H9 (cell line): ENCODE measurements around the gene GTF2B. TPM values are rescaled to one million over a fixed set of nuclear protein-coding genes. Genes with fewer than 3 reads are reported as not detected.

Source experiments
- DNase-seq: peaks from one replicate; pipeline ENCODE4 v3.0.0-alpha.2; 2017
- H2AFZ ChIP-seq: one replicate; pipeline ENCODE4 v1.6.1; 2013; ENCODE audit warnings: mild to moderate bottlenecking, low read length, control low read depth, moderate library complexity
- H2AK5ac ChIP-seq: 2 replicates; pipeline ENCODE4 v1.6.1; 2013; ENCODE audit warnings: low read length, control low read depth, mixed read lengths; ENCODE audit not compliant: insufficient read length
- H2BK120ac ChIP-seq: one replicate; pipeline ENCODE4 v1.6.1; 2013; ENCODE audit warnings: low read depth, mild to moderate bottlenecking, low read length, control low read depth, inconsistent platforms; ENCODE audit not compliant: poor library complexity, severe bottlenecking
- H2BK12ac ChIP-seq: 2 replicates; pipeline ENCODE4 v1.6.1; 2013; ENCODE audit warnings: low read length, control low read depth, mixed read lengths, low read depth; ENCODE audit not compliant: insufficient read length
- H2BK15ac ChIP-seq: 2 replicates; pipeline ENCODE4 v1.6.1; 2013; ENCODE audit warnings: low read depth, low read length, control low read depth
- H2BK20ac ChIP-seq: one replicate; pipeline ENCODE4 v1.6.1; 2013; ENCODE audit warnings: low read depth, mild to moderate bottlenecking, low read length, control low read depth, inconsistent platforms; ENCODE audit not compliant: poor library complexity, severe bottlenecking
- H2BK5ac ChIP-seq: 2 replicates; pipeline ENCODE4 v1.6.1; 2013; ENCODE audit warnings: low read length, control low read depth, mixed read lengths; ENCODE audit not compliant: insufficient read length
- H3K14ac ChIP-seq: 2 replicates; pipeline ENCODE4 v1.6.1; 2013; ENCODE audit warnings: low read length, control low read depth; ENCODE audit not compliant: insufficient read depth
- H3K18ac ChIP-seq: 2 replicates; pipeline ENCODE4 v1.6.1; 2013; ENCODE audit warnings: low read depth, mild to moderate bottlenecking, mixed read lengths, low read length, control low read depth; ENCODE audit not compliant: insufficient read length
- H3K23ac ChIP-seq: 2 replicates; pipeline ENCODE4 v1.6.1; 2013; ENCODE audit warnings: low read length, control low read depth, mixed read lengths, low read depth; ENCODE audit not compliant: insufficient read length
- H3K23me2 ChIP-seq: 2 replicates; pipeline ENCODE4 v1.6.1; 2013; ENCODE audit warnings: low read depth, mild to moderate bottlenecking, mixed read lengths, low read length, control low read depth; ENCODE audit not compliant: insufficient read length, poor library complexity, severe bottlenecking
- H3K27ac ChIP-seq: 2 replicates; pipeline ENCODE4 v1.5.1; 2013; ENCODE audit warnings: low read length, control low read depth, mixed read lengths, low read depth; ENCODE audit not compliant: insufficient read length
- H3K27me3 ChIP-seq: 2 replicates; pipeline ENCODE4 v1.6.1; 2013; ENCODE audit warnings: low read length, control low read depth, inconsistent platforms; ENCODE audit not compliant: insufficient read depth
- H3K4ac ChIP-seq: 2 replicates; pipeline ENCODE4 v1.6.1; 2013; ENCODE audit warnings: low read depth, mild to moderate bottlenecking, control low read depth, inconsistent platforms, low read length, moderate library complexity
- H3K4me1 ChIP-seq: 2 replicates; pipeline ENCODE4 v1.6.1; 2013; ENCODE audit warnings: low read length, control low read depth, inconsistent platforms; ENCODE audit not compliant: insufficient read depth
- H3K4me2 ChIP-seq: 2 replicates; pipeline ENCODE4 v1.6.1; 2013; ENCODE audit warnings: low read length, control low read depth, mixed read lengths; ENCODE audit not compliant: insufficient read length, insufficient read depth
- H3K56ac ChIP-seq: 2 replicates; pipeline ENCODE4 v1.6.1; 2013; ENCODE audit warnings: low read depth, mild to moderate bottlenecking, mixed read lengths, low read length, control low read depth; ENCODE audit not compliant: insufficient read length
- H3K79me1 ChIP-seq: 2 replicates; pipeline ENCODE4 v1.6.1; 2013; ENCODE audit warnings: low read depth, mild to moderate bottlenecking, moderate library complexity, low read length, control low read depth, inconsistent platforms; ENCODE audit not compliant: insufficient read depth, poor library complexity, severe bottlenecking
- H3K79me2 ChIP-seq: 2 replicates; pipeline ENCODE4 v1.6.1; 2013; ENCODE audit warnings: low read length, control low read depth, inconsistent platforms; ENCODE audit not compliant: insufficient read depth
- H3K9ac ChIP-seq: 2 replicates; pipeline ENCODE4 v1.6.1; 2013; ENCODE audit warnings: low read length, control low read depth, mixed read lengths; ENCODE audit not compliant: insufficient read length; ENCODE audit errors: extremely low read depth
- H3K9me3 ChIP-seq: one replicate; pipeline ENCODE4 v1.6.1; 2013; ENCODE audit warnings: low read depth, low read length, inconsistent platforms; ENCODE audit not compliant: control insufficient read depth
- H3T11ph ChIP-seq: one replicate; pipeline ENCODE4 v1.6.1; 2013; ENCODE audit warnings: mild to moderate bottlenecking, low read length, control low read depth, inconsistent platforms
- H4K20me1 ChIP-seq: one replicate; pipeline ENCODE4 v1.6.1; 2013; ENCODE audit not compliant: control insufficient read depth, insufficient read length, insufficient read depth
- H4K5ac ChIP-seq: 2 replicates; pipeline ENCODE4 v1.6.1; 2013; ENCODE audit warnings: low read depth, mild to moderate bottlenecking, mixed read lengths, low read length, control low read depth; ENCODE audit not compliant: insufficient read length
- H4K8ac ChIP-seq: replicated peaks from 2 replicates; pipeline ENCODE4 v1.6.1; 2013; ENCODE audit warnings: low read length, control low read depth, mixed read lengths, low read depth; ENCODE audit not compliant: insufficient read length
- H4K91ac ChIP-seq: 2 replicates; pipeline ENCODE4 v1.6.1; 2013; ENCODE audit warnings: low read depth, mild to moderate bottlenecking, moderate library complexity, mixed read lengths, low read length, control low read depth; ENCODE audit not compliant: insufficient read length
- H3K27ac Mint-ChIP-seq, 3 experiments: 2 replicates in 2 of 3; 3 replicates in 1 of 3; pipeline ENCODE4 v1.8.0; 2020 to 2021; ENCODE audit warnings: mixed read lengths in 3 of 3, mild to moderate bottlenecking in 1 of 3, moderate library complexity in 1 of 3
- H3K27me3 Mint-ChIP-seq: 2 replicates; pipeline ENCODE4 v1.8.0; 2021; ENCODE audit warnings: low read depth, mild to moderate bottlenecking, moderate library complexity, mixed read lengths
- H3K36me3 Mint-ChIP-seq, 3 experiments: 2 replicates in 2 of 3; 3 replicates in 1 of 3; pipeline ENCODE4 v1.8.0; 2020 to 2021; ENCODE audit warnings: low read depth in 3 of 3, mixed read lengths in 3 of 3; ENCODE audit not compliant: insufficient read depth in 1 of 3
- H3K4me1 Mint-ChIP-seq, 2 experiments: 2 replicates each; pipeline ENCODE4 v1.8.0; 2020; ENCODE audit warnings: mixed read lengths in 2 of 2
- H3K4me3 Mint-ChIP-seq, 2 experiments: 2 replicates in 1 of 2; 3 replicates in 1 of 2; pipeline ENCODE4 v1.8.0; 2020 to 2021; ENCODE audit warnings: mild to moderate bottlenecking in 2 of 2, mixed read lengths in 2 of 2, moderate library complexity in 1 of 2
- H3K9me3 Mint-ChIP-seq, 2 experiments: 2 replicates in 1 of 2; 3 replicates in 1 of 2; pipeline ENCODE4 v1.8.0; 2020; ENCODE audit warnings: mild to moderate bottlenecking in 2 of 2, mixed read lengths in 2 of 2, moderate library complexity in 1 of 2
- WGBS: extraction: QIAGEN DNeasy Blood & Tissue Kit; methylation state at CpG from one replicate; pipeline ENCODE4 v1.1.7; 2013; ENCODE audit warnings: missing lambda C conversion rate, low lambda C conversion rate, mixed read lengths; ENCODE audit not compliant: insufficient read length; ENCODE audit errors: extremely low coverage; 5-methylcytosine and 5-hydroxymethylcytosine counted together
- total RNA-seq: library from RNA; stranded (reverse); gene quantifications from 2 replicates; pipeline ENCODE4 v1.2.1, GENCODE V29; 2021
- TF ChIP-seq, protein P1 (sequence below): fragments of 200-600 bp; sonication (generic); conservative IDR thresholded peaks from 3 replicates; pipeline ENCODE4 v1.8.0; 2021; ENCODE audit warnings: antibody characterized with exemption, mild to moderate bottlenecking

The GTF2B gene
- total RNA-seq, 1 experiment from 2014 or later: 23.2 TPM

GRCh38 chr1:88847643-88848042 lies 43.7 kb downstream of the GTF2B start:
- H3K23me2 ChIP-seq: no peaks in the 10 kb centered on the region
- no peak overlapping the region for H3K27ac ChIP-seq
- H4K8ac ChIP-seq: no peak overlapping the region
- peaks cover 3% of the 10 kb centered on the region; the same call in 1 of the 2 replicates for H3K4me1 ChIP-seq
- Mint-ChIP-seq H3K27ac (no peak overlapping the region; a peak in 1 of 7 replicates), H3K27me3 (no peaks in the 10 kb centered on the region; the same call in 1 of the 2 replicates), H3K4me3 (no peak overlapping the region), H3K36me3 (no peaks in the 10 kb centered on the region; a peak in 1 of 7 replicates), H3K4me1 (peaks cover 5 to 14% of the 10 kb centered on the region in 2 experiments; a peak in 3 of 4 replicates), H3K9me3 (no peaks in the 10 kb centered on the region)
- H4K20me1 ChIP-seq: no peaks in the 10 kb centered on the region
- H3K27me3 ChIP-seq: no peaks in the 10 kb centered on the region
- no peak overlapping the region for H3T11ph ChIP-seq
- no peaks in the 10 kb centered on the region for H3K9me3 ChIP-seq
- H2BK5ac ChIP-seq: no peak overlapping the region
- no peak overlapping the region for H3K56ac ChIP-seq
- H2BK20ac ChIP-seq: no peak overlapping the region
- H3K4ac ChIP-seq: no peak overlapping the region
- H2AK5ac ChIP-seq: no peak overlapping the region
- H2AFZ ChIP-seq: no peak overlapping the region
- H3K79me1 ChIP-seq: no peaks in the 10 kb centered on the region
- H3K23ac ChIP-seq: no peak overlapping the region
- TF ChIP-seq, protein P1, sequence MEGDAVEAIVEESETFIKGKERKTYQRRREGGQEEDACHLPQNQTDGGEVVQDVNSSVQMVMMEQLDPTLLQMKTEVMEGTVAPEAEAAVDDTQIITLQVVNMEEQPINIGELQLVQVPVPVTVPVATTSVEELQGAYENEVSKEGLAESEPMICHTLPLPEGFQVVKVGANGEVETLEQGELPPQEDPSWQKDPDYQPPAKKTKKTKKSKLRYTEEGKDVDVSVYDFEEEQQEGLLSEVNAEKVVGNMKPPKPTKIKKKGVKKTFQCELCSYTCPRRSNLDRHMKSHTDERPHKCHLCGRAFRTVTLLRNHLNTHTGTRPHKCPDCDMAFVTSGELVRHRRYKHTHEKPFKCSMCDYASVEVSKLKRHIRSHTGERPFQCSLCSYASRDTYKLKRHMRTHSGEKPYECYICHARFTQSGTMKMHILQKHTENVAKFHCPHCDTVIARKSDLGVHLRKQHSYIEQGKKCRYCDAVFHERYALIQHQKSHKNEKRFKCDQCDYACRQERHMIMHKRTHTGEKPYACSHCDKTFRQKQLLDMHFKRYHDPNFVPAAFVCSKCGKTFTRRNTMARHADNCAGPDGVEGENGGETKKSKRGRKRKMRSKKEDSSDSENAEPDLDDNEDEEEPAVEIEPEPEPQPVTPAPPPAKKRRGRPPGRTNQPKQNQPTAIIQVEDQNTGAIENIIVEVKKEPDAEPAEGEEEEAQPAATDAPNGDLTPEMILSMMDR: no peak
- DNase-seq: peak; percentile 37
- no peak overlapping the region for H4K91ac ChIP-seq
- no peak overlapping the region for H2BK12ac ChIP-seq
- H2BK120ac ChIP-seq: no peak overlapping the region
- H3K4me2 ChIP-seq: no peak overlapping the region
- WGBS: no CpG with 5 or more reads among the region's 1 CpG
- no peak overlapping the region for H3K9ac ChIP-seq
- H3K18ac ChIP-seq: no peak overlapping the region
- H3K79me2 ChIP-seq: no peaks in the 10 kb centered on the region
- H4K5ac ChIP-seq: no peak overlapping the region
- no peak overlapping the region for H3K14ac ChIP-seq
- H2BK15ac ChIP-seq: no peak overlapping the region
